Measurements from ENCODE around the gene TAF1D. TPM values are rescaled to one million over a fixed set of nuclear protein-coding genes. Genes with fewer than 3 reads are reported as not detected.

TAF1D gene
- 92.2 to 101 TPM (median 98.7 TPM) in 5 replicates for total RNA-seq (2022; extraction: Qiagen RNA extraction; ENCODE audit: low read depth)

DNA sequence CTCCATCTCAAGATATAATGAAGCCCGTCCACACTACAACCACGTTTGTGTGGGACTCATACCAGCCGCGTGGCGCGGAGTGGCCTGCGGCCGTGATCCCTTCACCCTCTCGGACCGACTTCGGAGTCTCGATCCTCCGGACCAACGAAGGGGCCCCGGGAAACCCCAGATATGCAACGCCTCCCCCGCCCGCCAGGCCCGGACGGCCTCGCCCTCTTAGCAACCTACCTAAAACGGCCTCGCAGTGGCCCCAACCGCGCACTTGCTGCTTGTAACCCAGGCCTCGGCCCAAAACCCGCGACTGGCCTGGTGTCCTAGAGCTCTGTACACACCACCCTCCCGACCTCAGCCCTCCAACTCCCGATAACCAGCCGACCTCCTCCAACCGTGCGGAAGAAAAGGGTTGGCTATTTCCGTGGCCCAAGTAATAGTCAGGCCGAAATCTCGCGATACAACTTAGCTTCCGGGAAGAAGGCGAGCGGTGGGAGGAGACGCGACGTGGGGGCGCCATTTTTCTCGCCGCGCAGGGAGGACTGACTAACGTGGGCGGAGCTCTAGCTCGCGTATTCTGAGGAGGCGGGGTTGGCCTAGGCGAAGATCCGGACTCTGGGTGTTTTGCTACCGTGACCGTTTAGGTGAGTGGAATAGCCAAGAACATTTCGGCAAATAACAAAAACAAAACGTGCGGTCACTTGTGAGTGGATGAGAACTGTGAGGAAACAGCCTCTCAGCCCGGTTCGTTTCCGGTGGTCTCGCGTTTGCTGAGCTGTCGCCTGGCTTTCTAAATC is at the start of gene TAF1D, which contains the start of gene C11orf54:
Gene TAF1D, minus strand, starts transcription at position 402 of the 788 bp plus-strand sequence. CDS start 2,191 bp downstream, outside the sequence.
Gene C11orf54, plus strand, starts transcription at position 579 of the 788 bp plus-strand sequence. CDS start 5,722 bp downstream, outside the sequence.

DNA sequence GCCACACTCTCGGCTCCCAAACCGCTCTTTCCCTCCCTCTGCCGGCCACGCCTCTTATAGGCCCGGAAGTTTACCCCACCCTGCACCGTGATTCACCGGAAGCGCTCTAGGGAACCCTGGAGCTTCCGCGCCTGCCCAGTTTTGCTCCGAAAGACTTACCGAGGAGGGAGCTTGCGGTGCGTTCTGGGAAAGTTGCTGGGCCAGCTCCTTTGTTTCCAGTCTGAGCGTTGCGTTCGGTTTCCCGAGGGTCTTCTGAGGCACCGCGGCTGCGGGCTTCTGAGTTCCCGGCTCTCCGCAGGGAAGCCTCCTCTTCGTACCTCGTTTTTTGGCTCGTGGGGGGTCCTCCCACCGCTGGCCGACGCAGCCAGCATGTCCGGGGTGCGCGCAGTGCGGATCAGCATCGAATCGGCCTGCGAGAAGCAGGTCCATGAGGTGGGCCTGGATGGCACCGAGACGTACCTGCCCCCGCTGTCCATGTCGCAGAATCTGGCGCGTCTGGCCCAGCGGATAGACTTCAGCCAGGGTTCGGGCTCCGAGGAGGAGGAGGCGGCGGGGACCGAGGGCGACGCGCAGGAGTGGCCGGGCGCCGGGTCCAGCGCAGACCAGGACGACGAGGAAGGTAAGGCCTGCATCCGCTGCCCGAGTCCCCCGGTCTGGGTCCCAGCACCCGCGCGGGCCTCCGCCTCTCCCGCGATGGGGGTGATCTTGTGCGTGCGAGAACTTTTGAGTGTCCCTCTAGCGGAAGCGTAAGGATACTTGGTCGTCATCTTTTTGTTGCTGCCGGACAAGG is 43.0 kb upstream of the TAF1D start, which contains the start of gene MED17:
Gene MED17, plus strand, starts transcription at position 138 of the 790 bp plus-strand sequence. Its CDS starts 232 bp downstream, at position 370.

Other genes with a start within 250 kb of the TAF1D start
- gene SMCO4, start 198.1 kb downstream of the TAF1D start, total RNA-seq (2022; extraction: Qiagen RNA extraction; ENCODE audit: low read depth) = 14.9 to 33.9 TPM (median 24.2 TPM) in 5 replicates
- gene CEP295, start 79.8 kb downstream of the TAF1D start, total RNA-seq (2022; extraction: Qiagen RNA extraction; ENCODE audit: low read depth) = 6.1 to 6.9 TPM (median 6.5 TPM) in 5 replicates
- 12.1 to 15.0 TPM (median 13.6 TPM) in 5 replicates for gene C11orf54, start 177 bp upstream of the TAF1D start, total RNA-seq (2022; extraction: Qiagen RNA extraction; ENCODE audit: low read depth)
- 19.7 to 24.7 TPM (median 22.5 TPM) in 5 replicates for gene MED17, start 42.8 kb upstream of the TAF1D start, total RNA-seq (2022; extraction: Qiagen RNA extraction; ENCODE audit: low read depth)
- gene VSTM5, start 109.1 kb upstream of the TAF1D start, total RNA-seq (2022; extraction: Qiagen RNA extraction; ENCODE audit: low read depth) = 0.05 TPM in 1 of 5 replicates, not detected in the others

All from A549 treated with GW870086 at 1 μM for 4 hours (cell line).